Suprapubic skin (tissue), 4 donors: ENCODE results near the gene MAP3K20.

Experiments used
- EP300 ChIP-seq: sonication (generic); formaldehyde crosslinking; IDR thresholded peaks from one replicate; pipeline ENCODE4 v1.6.1; 2017; ENCODE audit warnings: antibody characterized with exemption
- POLR2AphosphoS5 ChIP-seq, 3 donors: sonication (generic); formaldehyde crosslinking; IDR thresholded peaks; one replicate each; pipeline ENCODE4 v1.6.1; 2017; ENCODE audit warnings: antibody characterized with exemption in 3 of 3

DNA sequence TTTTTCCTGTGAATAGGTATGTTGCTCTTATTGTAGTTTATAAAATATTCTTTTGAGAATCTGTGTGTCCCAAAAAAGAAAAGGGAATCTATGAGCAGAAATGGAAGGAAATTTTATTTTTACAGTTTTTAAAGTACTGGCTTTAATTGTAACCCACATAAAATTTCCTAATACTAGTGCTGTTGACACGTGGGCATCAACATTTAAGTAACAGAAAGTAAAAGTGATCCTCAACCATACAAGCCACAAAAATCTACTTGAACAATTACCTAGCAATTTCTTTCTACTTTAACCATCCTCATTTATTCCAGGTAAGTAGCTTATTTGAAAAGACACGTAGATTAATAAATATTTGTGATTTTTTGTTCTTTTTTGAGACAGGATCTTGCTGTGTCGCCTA is 62.0 kb downstream of the MAP3K20 start:
- TF ChIP-seq EP300: no peak
- no peak for TF ChIP-seq POLR2AphosphoS5 (IDR thresholded peaks at IDR 0.05)
